ENCODE results near the gene KIF1A. TPM values are rescaled to one million over a fixed set of nuclear protein-coding genes. Genes with fewer than 3 reads are reported as not detected.

Gene KIF1A
- polyA plus RNA-seq, 1 donor (not counting 4 experiments of a cell fraction or from before 2014, with no cell fraction given) = not detected

- Histone ChIP-seq H3K4me1 (ENCODE audit: control insufficient read depth, extremely low read depth, insufficient read depth, low read length) (no peaks in the 10 kb centered on the region), H3K36me3 (ENCODE audit: control insufficient read depth in 2 of 2, extremely low read depth in 1 of 2, insufficient read depth in 2 of 2, low read length in 2 of 2) (no peaks in the 10 kb centered on the region), H3K9me3 (ENCODE audit: control insufficient read depth, low read depth, low read length) (peaks cover 2% of the 10 kb centered on the region), H3K79me2 (ENCODE audit: control insufficient read depth, insufficient read depth, low read length) (no peaks in the 10 kb centered on the region), H3K9me1 (ENCODE audit: control insufficient read depth, extremely low read depth, insufficient read depth, low read length) (no peaks in the 10 kb centered on the region), H3K27ac (ENCODE audit: control insufficient read depth, insufficient read depth, low read length) (no peak overlapping the region), H4K20me1 (ENCODE audit: control insufficient read depth, extremely low read depth, insufficient read depth, low read length) (no peaks in the 10 kb centered on the region), H3K9ac (ENCODE audit: control insufficient read depth, extremely low read depth, insufficient read depth, low read length) (no peak overlapping the region), H2AFZ (ENCODE audit: control insufficient read depth, low read length) (no peak overlapping the region), H3K4me3 (ENCODE audit: control insufficient read depth in 2 of 3, extremely low read depth in 1 of 3, insufficient read depth in 2 of 3, low read depth in 1 of 3, low read length in 3 of 3) (no peak overlapping the region), H3K4me2 (ENCODE audit: control insufficient read depth, extremely low read depth, insufficient read depth, low read depth, low read length) (no peak overlapping the region), H3K27me3 (ENCODE audit: control insufficient read depth, extremely low read depth, insufficient read depth, low read length) (peaks cover 56% of the 10 kb centered on the region)
- no peak for FAIRE-seq
- TF ChIP-seq, protein P1, sequence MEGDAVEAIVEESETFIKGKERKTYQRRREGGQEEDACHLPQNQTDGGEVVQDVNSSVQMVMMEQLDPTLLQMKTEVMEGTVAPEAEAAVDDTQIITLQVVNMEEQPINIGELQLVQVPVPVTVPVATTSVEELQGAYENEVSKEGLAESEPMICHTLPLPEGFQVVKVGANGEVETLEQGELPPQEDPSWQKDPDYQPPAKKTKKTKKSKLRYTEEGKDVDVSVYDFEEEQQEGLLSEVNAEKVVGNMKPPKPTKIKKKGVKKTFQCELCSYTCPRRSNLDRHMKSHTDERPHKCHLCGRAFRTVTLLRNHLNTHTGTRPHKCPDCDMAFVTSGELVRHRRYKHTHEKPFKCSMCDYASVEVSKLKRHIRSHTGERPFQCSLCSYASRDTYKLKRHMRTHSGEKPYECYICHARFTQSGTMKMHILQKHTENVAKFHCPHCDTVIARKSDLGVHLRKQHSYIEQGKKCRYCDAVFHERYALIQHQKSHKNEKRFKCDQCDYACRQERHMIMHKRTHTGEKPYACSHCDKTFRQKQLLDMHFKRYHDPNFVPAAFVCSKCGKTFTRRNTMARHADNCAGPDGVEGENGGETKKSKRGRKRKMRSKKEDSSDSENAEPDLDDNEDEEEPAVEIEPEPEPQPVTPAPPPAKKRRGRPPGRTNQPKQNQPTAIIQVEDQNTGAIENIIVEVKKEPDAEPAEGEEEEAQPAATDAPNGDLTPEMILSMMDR (optimal IDR thresholded peaks at IDR 0.05 in 1 of 3, IDR thresholded peaks at IDR 0.05 in 1 of 3, conservative IDR thresholded peaks at IDR 0.05 in 1 of 3; ENCODE audit: extremely low read depth in 1 of 3, insufficient read depth in 2 of 3, low read length in 3 of 3) = no peak
- peak; percentile 61 for TF ChIP-seq EZH2 (IDR thresholded peaks at IDR 0.05; ENCODE audit: low read length)
- DNase-seq (ENCODE audit: low read depth, low spot score) = no peak
- dilution Hi-C loops (cut with MboI; ENCODE audit: extremely low pct_ligation_motif_present, low sequenced_read_pairs) = no loop called here
Measured at GRCh38 chr2:240818293-240819125, 1.5 kb downstream of the KIF1A start.

DNA sequence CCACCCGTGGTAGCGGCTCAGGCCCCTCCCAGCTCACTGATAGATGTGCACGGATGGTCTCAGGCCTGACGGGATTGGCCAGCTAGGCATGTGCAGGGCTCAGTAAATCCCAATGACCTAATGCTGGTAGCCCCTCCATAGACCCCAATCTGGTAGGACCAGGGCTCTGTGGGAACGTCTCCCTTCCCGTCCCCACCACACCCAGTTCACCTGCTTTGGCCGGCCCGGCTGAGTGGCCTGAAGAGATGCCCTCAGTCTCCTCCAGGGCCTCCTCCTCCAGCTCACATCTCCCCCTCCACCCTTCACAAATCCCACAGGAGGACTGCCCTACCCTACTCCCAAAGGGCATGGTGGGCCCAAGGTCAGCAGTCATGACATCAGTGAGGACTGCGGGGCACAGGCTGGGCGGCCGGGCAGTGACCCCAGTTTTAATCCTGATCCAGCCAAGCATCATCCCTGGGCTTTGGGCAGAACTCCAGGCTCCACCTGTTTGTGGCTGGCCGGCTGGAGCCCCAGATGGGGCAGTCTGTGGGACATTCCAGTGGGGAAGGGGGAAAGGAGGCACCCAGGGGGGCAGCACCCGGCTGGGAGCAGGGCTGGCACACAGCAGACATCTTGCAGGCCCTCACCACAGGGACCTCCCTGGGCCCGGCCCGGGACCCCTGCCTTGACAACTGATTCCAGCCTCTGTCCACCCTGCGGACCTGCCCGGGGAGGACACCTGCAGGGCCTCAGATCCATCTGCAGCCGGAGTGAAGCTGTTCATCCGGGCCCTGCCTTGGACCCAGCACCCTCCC, 2.3 kb downstream of the KIF1A start:
- Histone ChIP-seq H3K4me3 (ENCODE audit: control insufficient read depth in 2 of 3, extremely low read depth in 1 of 3, insufficient read depth in 2 of 3, low read depth in 1 of 3, low read length in 3 of 3) (no peak overlapping the region), H3K36me3 (ENCODE audit: control insufficient read depth in 2 of 2, extremely low read depth in 1 of 2, insufficient read depth in 2 of 2, low read length in 2 of 2) (no peaks in the 10 kb centered on the region), H3K27me3 (ENCODE audit: control insufficient read depth, extremely low read depth, insufficient read depth, low read length) (peaks cover 50% of the 10 kb centered on the region), H3K79me2 (ENCODE audit: control insufficient read depth, insufficient read depth, low read length) (no peaks in the 10 kb centered on the region), H3K4me1 (ENCODE audit: control insufficient read depth, extremely low read depth, insufficient read depth, low read length) (no peaks in the 10 kb centered on the region), H3K9me1 (ENCODE audit: control insufficient read depth, extremely low read depth, insufficient read depth, low read length) (no peaks in the 10 kb centered on the region), H2AFZ (ENCODE audit: control insufficient read depth, low read length) (no peak overlapping the region), H3K9ac (ENCODE audit: control insufficient read depth, extremely low read depth, insufficient read depth, low read length) (no peak overlapping the region), H3K4me2 (ENCODE audit: control insufficient read depth, extremely low read depth, insufficient read depth, low read depth, low read length) (no peak overlapping the region), H3K27ac (ENCODE audit: control insufficient read depth, insufficient read depth, low read length) (no peak overlapping the region), H3K9me3 (ENCODE audit: control insufficient read depth, low read depth, low read length) (peaks cover 3% of the 10 kb centered on the region), H4K20me1 (ENCODE audit: control insufficient read depth, extremely low read depth, insufficient read depth, low read length) (no peaks in the 10 kb centered on the region)
- TF ChIP-seq, protein P1 (optimal IDR thresholded peaks at IDR 0.05 in 1 of 3, IDR thresholded peaks at IDR 0.05 in 1 of 3, conservative IDR thresholded peaks at IDR 0.05 in 1 of 3; ENCODE audit: extremely low read depth in 1 of 3, insufficient read depth in 2 of 3, low read length in 3 of 3) = no peak
- no peak for TF ChIP-seq EZH2 (IDR thresholded peaks at IDR 0.05; ENCODE audit: low read length)
- dilution Hi-C loops (cut with MboI; ENCODE audit: extremely low pct_ligation_motif_present, low sequenced_read_pairs) = no loop called here
- DNase-seq (ENCODE audit: low read depth, low spot score) (no peak), FAIRE-seq (no peak)
